Esophagus muscularis mucosa (tissue), 4 donors: Measurements from ENCODE around the gene PEX11B. TPM values are rescaled to one million over a fixed set of nuclear protein-coding genes. Genes with fewer than 3 reads are reported as not detected.

Source experiments
- DNase-seq: peaks from one replicate; pipeline ENCODE4 v3.0.0-alpha.2; 2017; ENCODE audit errors: extremely low spot score
- H3K27ac ChIP-seq, 4 donors: fragments of 200-600 bp; sonication (generic); replicated peaks in 1 of 4; 1 replicate in 3 of 4; 2 replicates in 1 of 4; pipeline ENCODE4 v1.5.1; 2016 to 2019; ENCODE audit warnings: mild to moderate bottlenecking in 1 of 4
- H3K27me3 ChIP-seq, 4 donors: fragments of 200-600 bp; sonication (generic); one replicate each; pipeline versions ENCODE4 v1.5.1 to v1.6.0; 2016 to 2019
- H3K36me3 ChIP-seq, 4 donors: fragments of 200-600 bp; sonication (generic); one replicate each; pipeline ENCODE4 v1.5.1; 2016 to 2019
- H3K4me1 ChIP-seq, 4 donors: fragments of 200-600 bp; sonication (generic); one replicate each; pipeline ENCODE4 v1.5.1; 2016 to 2019
- H3K4me3 ChIP-seq, 4 donors: fragments of 200-600 bp; sonication (generic); 1 replicate in 2 of 4; 2 replicates in 2 of 4; pipeline ENCODE4 v1.5.1; 2016 to 2019; ENCODE audit warnings: mild to moderate bottlenecking in 4 of 4, moderate library complexity in 1 of 4
- H3K9me3 ChIP-seq, 4 donors: fragments of 200-600 bp; sonication (generic); 1 replicate in 3 of 4; 2 replicates in 1 of 4; pipeline ENCODE4 v1.5.1; 2016 to 2019
- EP300 ChIP-seq: sonication (generic); formaldehyde crosslinking; IDR thresholded peaks from one replicate; pipeline ENCODE4 v1.6.1; 2017; ENCODE audit warnings: antibody characterized with exemption
- POLR2A ChIP-seq: fragments of 450-650 bp; IDR thresholded peaks from one replicate; pipeline ENCODE4 v1.6.1; 2017; ENCODE audit warnings: antibody characterized with exemption, moderate library complexity, mild to moderate bottlenecking, low read depth
- POLR2AphosphoS5 ChIP-seq, 2 donors: sonication (generic); formaldehyde crosslinking; IDR thresholded peaks; one replicate each; pipeline ENCODE4 v1.6.1; 2017; ENCODE audit warnings: antibody characterized with exemption in 2 of 2
- WGBS: methylation state at CpG from one replicate; pipeline ENCODE4 v1.1.5; 2018; 5-methylcytosine and 5-hydroxymethylcytosine counted together
- intact Hi-C: fragments of 100-400 bp; cut with DNase I; formaldehyde crosslinking; loops from one replicate; pipeline ENCODE4 v1.15.1; 2023
- total RNA-seq, 4 donors: library from RNA; depleted of rRNA; stranded (reverse); fragments of >200 nt; gene quantifications; one replicate each; pipeline versions ENCODE4 v1.1.0 to v1.2.1, GENCODE V29; 2016
- TF ChIP-seq, protein P1 (sequence below), 3 experiments: fragments of 200-600 bp in 2 of 3; fragments of 450-650 bp in 1 of 3; sonication (generic) in 2 of 3; IDR thresholded peaks; one replicate each; pipeline ENCODE4 v1.5.1; 2017 to 2019; ENCODE audit warnings: antibody characterized with exemption in 3 of 3, mild to moderate bottlenecking in 2 of 3, moderate library complexity in 1 of 3

Gene PEX11B
- total RNA-seq, 4 donors from 2014 or later = 18.3 to 21.2 (median 20.0) TPM

DNA sequence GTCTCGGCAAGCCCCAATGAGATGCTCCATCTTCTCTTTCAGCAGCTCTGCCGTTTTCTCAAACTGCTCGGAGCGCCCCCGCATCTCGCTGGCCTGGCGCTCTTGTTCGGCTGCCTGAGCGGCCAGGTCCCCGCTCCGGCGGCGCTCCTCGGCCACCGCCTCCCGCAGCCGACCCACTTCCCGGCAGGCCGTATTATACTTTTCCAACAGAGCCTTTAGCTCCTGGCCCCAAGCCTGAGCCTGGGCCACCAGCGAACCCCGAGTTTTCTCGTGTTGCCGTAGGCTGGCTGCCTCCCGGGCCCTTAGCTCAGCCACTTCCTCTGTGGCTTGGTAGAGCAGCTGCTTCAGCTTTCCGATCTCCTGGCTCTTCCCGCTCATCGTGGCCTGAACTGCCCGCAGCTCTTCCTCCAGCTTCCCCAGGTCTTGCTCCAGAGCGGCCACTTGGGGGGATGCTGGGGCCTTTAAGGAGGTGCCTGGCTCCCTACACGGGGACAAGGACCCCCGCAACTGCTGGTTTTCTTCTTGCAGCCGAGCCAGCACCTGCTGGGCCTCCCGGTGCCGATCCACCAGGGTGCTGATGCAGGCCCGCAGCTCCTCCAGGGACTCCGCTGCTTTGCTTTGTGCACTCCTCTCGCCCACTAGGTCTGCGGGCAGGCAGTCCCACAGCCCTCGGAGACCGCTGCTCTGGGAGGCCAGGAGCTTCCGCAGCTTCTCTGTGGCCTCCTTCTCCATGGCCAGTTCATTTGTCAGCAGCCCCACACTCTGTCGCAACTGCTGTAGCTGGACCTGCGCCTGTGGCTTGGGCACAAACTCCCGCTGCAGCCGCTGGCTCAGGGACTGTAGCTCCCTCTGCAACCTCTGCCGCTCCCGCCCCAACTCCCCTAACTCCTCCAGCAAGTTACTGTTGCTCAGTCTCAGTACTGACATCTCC is 46.3 kb downstream of the PEX11B start:
- Histone ChIP-seq H3K4me1 (peaks cover 11 to 43% (median 32%) of the 10 kb centered on the region in 4 donors), H3K27ac (peak overlapping the region; percentile 80 to 91 (median 86)), H3K36me3 (peaks cover 0 to 6% (median 2%) of the 10 kb centered on the region in 4 donors), H3K4me3 (peak overlapping the region; percentile 57 to 66 (median 60)), H3K9me3 (no peaks in the 10 kb centered on the region), H3K27me3 (no peaks in the 10 kb centered on the region)
- intact Hi-C loops = no loop called here
- TF ChIP-seq POLR2AphosphoS5 (IDR thresholded peaks at IDR 0.05) (peak; percentile 24 to 39), EP300 (no peak)
- WGBS = 13% methylated on average over 17 of the region's 47 CpGs
- DNase-seq = no peak

DNA sequence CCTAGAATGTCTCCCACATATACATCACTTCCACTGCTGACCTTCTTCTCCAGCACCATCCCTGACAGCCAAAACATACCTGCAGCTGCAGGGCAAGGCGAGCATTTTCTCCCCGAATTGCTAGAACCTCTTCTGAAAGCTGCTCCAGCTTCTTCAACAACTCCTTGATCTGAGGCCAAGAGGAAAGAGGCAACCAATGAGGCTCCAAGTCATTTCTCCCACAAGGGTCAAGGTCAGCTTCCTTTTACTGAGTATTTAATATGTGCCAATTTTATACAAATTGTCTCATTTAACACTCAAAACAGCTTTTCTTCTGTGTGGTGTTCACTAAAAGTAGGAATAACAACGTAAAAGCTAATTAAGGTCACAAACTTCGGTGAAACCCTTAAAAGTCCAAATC is 50.3 kb downstream of the PEX11B start:
- Histone ChIP-seq H3K4me3 (no peak overlapping the region), H3K4me1 (peaks cover 11 to 43% (median 31%) of the 10 kb centered on the region in 4 donors), H3K36me3 (peaks cover 0 to 23% (median 5%) of the 10 kb centered on the region in 4 donors), H3K27me3 (no peaks in the 10 kb centered on the region), H3K9me3 (no peaks in the 10 kb centered on the region), H3K27ac (no peak overlapping the region)
- 77% methylated on average over 4 of the region's 4 CpGs for WGBS
- intact Hi-C loops = no loop called here
- no peak for TF ChIP-seq POLR2A
- TF ChIP-seq EP300 = no peak
- TF ChIP-seq POLR2AphosphoS5 (IDR thresholded peaks at IDR 0.05) = no peak
- TF ChIP-seq, protein P1, sequence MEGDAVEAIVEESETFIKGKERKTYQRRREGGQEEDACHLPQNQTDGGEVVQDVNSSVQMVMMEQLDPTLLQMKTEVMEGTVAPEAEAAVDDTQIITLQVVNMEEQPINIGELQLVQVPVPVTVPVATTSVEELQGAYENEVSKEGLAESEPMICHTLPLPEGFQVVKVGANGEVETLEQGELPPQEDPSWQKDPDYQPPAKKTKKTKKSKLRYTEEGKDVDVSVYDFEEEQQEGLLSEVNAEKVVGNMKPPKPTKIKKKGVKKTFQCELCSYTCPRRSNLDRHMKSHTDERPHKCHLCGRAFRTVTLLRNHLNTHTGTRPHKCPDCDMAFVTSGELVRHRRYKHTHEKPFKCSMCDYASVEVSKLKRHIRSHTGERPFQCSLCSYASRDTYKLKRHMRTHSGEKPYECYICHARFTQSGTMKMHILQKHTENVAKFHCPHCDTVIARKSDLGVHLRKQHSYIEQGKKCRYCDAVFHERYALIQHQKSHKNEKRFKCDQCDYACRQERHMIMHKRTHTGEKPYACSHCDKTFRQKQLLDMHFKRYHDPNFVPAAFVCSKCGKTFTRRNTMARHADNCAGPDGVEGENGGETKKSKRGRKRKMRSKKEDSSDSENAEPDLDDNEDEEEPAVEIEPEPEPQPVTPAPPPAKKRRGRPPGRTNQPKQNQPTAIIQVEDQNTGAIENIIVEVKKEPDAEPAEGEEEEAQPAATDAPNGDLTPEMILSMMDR (IDR thresholded peaks at IDR 0.05) = no peak
- DNase-seq = no peak

- H3K4me1 ChIP-seq = peaks cover 6 to 11% (median 8%) of the 10 kb centered on the region in 4 donors
- TF ChIP-seq, protein P1 (IDR thresholded peaks at IDR 0.05) = no peak
- no peak for TF ChIP-seq POLR2AphosphoS5 (IDR thresholded peaks at IDR 0.05)
- no peak for TF ChIP-seq POLR2A
- TF ChIP-seq EP300 = no peak
- no peak overlapping the region for H3K4me3 ChIP-seq
- 69% methylated on average over 5 of the region's 5 CpGs for WGBS
- H3K36me3 ChIP-seq = peaks cover 0 to 23% (median 5%) of the 10 kb centered on the region in 4 donors
- peak overlapping the region in 1 of 4 donors; percentile 30 for H3K27ac ChIP-seq
- no peak for DNase-seq
- intact Hi-C loops = no loop called here
- H3K27me3 ChIP-seq = no peaks in the 10 kb centered on the region
- no peaks in the 10 kb centered on the region for H3K9me3 ChIP-seq
Observed at GRCh38 chr1:145863282-145864018, 55.1 kb downstream of the PEX11B start.

Other genes starting within 250 kb of the PEX11B start
- gene PDZK1, start 211.3 kb downstream of the PEX11B start, total RNA-seq = under 1 TPM in 1 of 4 donors, not detected in 3; 0.75 TPM
- under 1 TPM in 1 of 4 donors, not detected in 3; 0.26 TPM for gene CD160, start 199.2 kb downstream of the PEX11B start, total RNA-seq
- gene RNF115, start 94.6 kb downstream of the PEX11B start, total RNA-seq = 10 to 100 TPM; 37.8 to 46.3 (median 40.3) TPM
- 10 to 100 TPM; 22.3 to 34.1 (median 27.8) TPM for gene POLR3C, start 94.5 kb downstream of the PEX11B start, total RNA-seq
- gene NUDT17, start 73.1 kb downstream of the PEX11B start, total RNA-seq = 1 to 10 TPM; 1.2 to 3.6 (median 1.6) TPM
- gene PIAS3, start 59.6 kb downstream of the PEX11B start, total RNA-seq = 10 to 100 TPM; 11.9 to 25.3 (median 22.9) TPM
- gene ANKRD35, start 32.9 kb downstream of the PEX11B start, total RNA-seq = 10 to 100 TPM in 2 of 4 donors, 1 to 10 TPM in 2; 4.0 to 11.1 (median 8.4) TPM
- gene ITGA10, start 8.7 kb downstream of the PEX11B start, total RNA-seq = 1 to 10 TPM; 1.7 to 7.2 (median 3.8) TPM
- 100 to 1,000 TPM in 1 of 4 donors, 10 to 100 TPM in 3; 42.8 to 119 (median 69.7) TPM for gene RBM8A, start 8.8 kb upstream of the PEX11B start, total RNA-seq
- gene LIX1L, start 39.3 kb upstream of the PEX11B start, total RNA-seq = 10 to 100 TPM; 33.2 to 55.0 (median 41.7) TPM
- 1 to 10 TPM in 3 of 4 donors, under 1 TPM in 1; 0.66 to 1.7 (median 1.3) TPM for gene ANKRD34A, start 45.9 kb upstream of the PEX11B start, total RNA-seq
- 10 to 100 TPM; 29.0 to 41.5 (median 35.5) TPM for gene POLR3GL, start 46.0 kb upstream of the PEX11B start, total RNA-seq
- gene TXNIP, start 77.9 kb upstream of the PEX11B start, total RNA-seq = 1,000 to 10,000 TPM; 1,186 to 4,171 (median 2,482) TPM
- not detected for gene HJV, start 103.0 kb upstream of the PEX11B start, total RNA-seq
- 1 to 10 TPM in 2 of 4 donors, under 1 TPM in 2; 0.69 to 1.7 (median 1.1) TPM for gene NBPF10, start 226.1 kb upstream of the PEX11B start, total RNA-seq